SK-N-DZ (cell line): Measurements from ENCODE around the gene MYO10.

Experiments used
- DNase-seq: peaks from one replicate; pipeline ENCODE4 v3.0.0-alpha.2; 2015; ENCODE audit warnings: low spot score

The MYO10 gene

GRCh38 chr5:16916262-16916878 is 19.7 kb downstream of the MYO10 start:
- no peak for DNase-seq

DNA sequence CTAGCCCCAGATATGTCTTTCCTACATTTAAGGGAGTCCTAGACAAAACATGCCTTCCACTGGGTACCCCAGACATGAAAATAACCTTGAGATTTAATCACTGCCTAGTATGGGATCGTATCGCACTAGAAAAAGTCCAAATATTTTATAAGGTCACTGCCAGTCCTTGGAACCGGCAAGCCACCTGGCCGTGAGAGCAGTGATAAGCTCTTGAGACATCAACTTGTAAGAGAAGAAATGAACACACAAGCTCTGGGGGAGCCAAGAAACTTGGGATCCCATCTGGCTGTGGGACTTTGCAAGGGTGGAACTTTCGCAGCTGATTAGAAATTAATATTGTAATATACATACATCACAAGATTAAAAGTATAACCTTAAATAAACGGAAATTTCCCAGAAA is 21.5 kb downstream of the MYO10 start:
- no peak for DNase-seq

DNA sequence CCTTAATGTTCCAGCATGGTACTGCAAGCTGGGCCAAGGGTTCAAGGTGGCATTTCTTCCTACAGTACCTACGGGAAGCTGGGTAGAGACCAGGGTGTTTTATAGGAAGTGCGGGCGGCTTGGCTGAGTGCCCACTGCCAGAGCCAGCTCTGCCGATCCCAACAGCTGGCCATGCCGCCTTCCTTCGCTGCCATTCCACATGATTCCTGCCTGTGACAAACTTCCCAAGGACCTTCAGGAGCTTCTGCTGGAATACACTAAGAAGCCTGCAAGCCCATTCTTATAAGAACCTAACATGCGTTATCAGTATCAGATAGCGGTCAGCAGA is 22.0 kb downstream of the MYO10 start:
- DNase-seq, result no peak

GRCh38 chr5:16913187-16914107 is 22.6 kb downstream of the MYO10 start:
- DNase-seq, result no peak

- no peak for DNase-seq
Observed at GRCh38 chr5:16912080-16912479, 24.0 kb downstream of the MYO10 start.

DNA sequence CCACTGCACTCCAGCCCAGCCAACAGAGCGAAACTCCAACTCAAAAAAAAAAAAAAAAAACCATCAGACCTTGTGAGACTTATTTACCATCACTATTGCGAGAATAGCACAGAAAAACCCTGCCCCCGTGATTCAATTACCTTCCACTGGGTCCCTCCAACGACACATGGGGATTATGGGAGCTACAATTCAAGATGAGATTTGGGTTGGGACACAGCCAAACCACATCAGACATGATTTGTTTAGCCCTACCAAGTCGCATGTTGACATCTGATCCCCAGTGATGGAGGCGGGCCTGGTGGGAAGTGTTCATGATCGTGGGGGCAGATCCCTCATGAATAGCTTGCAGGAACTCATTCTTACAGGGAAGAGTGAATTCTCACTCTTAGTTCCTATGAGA is 26.6 kb downstream of the MYO10 start:
- no peak for DNase-seq

DNA sequence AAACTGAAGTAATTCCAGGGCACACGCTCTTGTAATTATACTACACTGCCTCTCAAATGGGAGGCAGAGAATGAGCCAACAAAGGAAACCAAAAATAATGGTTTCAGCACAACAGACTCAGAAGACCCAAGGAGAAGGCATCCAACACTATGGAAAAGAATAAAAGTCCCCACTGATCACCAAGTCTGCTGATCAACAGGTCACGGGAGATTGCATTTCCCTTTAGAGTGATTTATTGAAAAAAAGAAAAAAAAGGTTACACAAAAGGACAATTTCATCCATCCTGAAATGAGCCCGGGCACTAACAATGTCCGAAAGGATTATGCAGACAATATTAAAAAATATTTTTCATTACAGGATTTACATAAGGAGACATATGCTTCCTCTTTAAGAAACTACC is 28.8 kb downstream of the MYO10 start:
- no peak for DNase-seq

DNA sequence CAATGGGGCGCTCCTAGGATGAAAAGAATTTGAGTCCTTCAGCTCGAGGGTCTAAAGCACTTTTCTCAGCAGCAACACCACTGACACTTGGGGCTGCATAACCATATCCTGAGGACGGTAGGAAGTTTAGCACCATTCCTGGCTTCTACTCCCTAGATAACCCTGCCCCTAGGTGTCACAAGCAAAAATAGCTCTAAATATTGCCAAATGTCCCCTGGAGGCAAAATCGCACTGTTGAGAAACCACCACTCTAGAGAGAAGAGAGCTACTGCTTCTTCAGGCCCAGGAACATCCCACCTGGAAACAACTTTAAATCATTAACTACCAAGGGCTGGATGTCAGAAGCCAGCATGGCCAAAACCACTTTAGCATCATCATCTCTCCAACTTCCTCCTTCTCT is 29.8 kb downstream of the MYO10 start:
- DNase-seq, result no peak

GRCh38 chr5:16903480-16904300 is 32.4 kb downstream of the MYO10 start:
- DNase-seq, result no peak

GRCh38 chr5:16902846-16903245 is 33.2 kb downstream of the MYO10 start:
- DNase-seq, result no peak

DNA sequence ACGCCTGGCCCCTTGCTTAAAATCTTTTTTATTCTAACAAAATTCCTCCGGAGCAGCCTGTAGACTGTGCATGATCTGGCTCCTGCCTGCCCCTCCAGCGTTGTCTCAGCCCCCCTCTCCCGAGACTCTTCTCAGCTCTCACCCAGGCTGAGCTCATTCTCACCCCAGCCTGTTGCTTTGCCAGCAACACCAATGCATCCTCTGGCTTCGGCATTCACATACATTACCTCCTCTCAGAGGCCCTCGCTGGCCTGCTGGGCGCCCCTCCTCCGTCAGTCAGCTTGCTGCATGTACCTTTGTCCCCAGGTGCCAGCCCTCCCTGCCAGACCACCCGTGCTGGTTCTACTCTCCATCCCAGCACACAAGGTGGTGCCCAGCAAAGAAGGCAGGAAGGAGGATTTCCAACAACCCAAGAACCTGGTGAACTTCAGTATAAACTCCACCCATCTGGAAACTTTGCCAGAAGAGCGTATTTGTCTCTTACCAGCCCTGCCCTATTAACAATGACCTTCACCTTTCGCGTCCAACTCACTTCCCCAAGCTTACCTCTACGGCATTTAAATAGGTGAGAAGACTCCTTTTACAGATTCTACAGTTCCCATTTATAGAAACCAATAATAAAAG is 35.0 kb downstream of the MYO10 start:
- DNase-seq, result no peak

- no peak for DNase-seq
Observed at GRCh38 chr5:16899171-16899570, 36.9 kb downstream of the MYO10 start.

- no peak for DNase-seq
Observed at GRCh38 chr5:16897800-16898199, 38.3 kb downstream of the MYO10 start.

DNA sequence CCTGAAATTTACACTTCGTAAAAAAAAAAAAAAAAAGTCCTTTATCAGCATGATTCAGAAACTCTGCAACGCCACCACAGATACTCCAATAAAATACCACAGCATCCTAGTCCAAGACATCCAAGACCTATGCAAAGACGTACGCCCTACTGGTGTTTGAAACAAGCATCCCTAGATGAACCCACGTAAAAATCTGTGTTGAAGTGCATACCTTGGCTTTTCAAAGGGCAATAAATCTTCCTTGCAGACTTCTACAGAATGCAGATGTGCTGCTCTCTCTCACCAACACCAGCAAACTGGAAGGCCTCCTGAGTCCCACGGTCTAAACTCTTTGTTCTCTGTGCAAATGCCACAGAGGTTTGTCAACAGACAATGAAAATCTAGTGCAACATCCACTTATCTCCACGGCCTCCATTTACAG is 38.8 kb downstream of the MYO10 start:
- DNase-seq, result no peak

GRCh38 chr5:16896767-16897166 is 39.3 kb downstream of the MYO10 start:
- DNase-seq, result no peak

GRCh38 chr5:16894236-16895057 is 41.6 kb downstream of the MYO10 start:
- peak; percentile 64 for DNase-seq

DNA sequence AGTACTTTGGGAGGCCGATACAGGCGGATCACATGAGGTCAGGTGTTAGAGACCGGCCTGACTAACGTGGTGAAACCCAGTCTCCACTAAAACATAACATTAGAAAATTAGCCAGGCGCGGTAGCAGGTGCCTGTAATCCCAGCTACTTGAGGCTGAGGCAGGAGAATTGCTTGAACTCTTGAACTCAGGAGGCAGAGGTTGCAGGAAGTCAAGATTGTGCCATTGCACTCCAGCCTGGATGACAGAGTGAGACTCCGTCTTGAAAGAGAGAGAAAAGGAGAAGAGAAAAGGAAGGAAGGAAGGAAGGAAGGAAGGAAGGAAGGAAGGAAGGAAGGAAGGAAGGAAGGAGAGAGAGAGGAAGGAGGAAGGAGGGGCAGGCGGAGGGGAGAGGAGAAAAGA is 45.1 kb downstream of the MYO10 start:
- no peak for DNase-seq

GRCh38 chr5:16889972-16890519 is 46.0 kb downstream of the MYO10 start:
- no peak for DNase-seq

DNA sequence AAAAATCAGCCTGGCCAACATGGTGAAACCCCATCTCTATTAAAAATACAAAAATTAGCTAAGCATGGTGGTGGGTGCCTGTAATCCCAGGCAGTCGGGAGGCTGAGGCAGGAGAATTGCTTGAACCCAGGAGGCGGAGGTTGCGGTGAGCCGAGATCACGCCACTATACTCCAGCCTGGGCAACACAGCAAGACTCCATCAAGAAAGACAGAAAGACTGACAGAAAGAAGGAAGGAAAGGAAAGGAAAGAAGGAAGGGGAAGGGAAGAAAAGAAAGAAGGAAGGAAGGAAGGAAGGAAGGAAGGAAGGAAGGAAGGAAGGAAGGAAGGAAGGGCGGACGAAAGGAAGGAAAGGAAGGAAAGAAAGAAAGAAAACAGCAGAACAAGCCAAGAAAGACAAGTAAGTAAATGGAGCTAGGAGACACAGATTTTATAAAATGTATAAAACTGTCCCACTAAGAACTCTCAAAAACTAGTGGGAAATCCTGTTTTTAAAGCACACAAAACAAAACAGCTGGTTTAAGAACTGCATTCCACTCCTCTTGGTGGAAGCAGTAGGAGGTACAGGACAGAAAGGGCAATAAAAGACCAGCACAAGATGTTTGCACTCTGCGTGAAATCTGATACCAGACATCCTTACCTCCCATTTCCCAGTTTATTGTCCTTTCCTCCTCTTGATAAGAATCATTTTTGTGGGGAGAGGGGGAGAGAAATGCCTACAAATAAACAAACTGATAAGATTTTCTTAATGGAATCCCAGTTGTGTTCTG is 46.7 kb downstream of the MYO10 start:
- no peak for DNase-seq

DNA sequence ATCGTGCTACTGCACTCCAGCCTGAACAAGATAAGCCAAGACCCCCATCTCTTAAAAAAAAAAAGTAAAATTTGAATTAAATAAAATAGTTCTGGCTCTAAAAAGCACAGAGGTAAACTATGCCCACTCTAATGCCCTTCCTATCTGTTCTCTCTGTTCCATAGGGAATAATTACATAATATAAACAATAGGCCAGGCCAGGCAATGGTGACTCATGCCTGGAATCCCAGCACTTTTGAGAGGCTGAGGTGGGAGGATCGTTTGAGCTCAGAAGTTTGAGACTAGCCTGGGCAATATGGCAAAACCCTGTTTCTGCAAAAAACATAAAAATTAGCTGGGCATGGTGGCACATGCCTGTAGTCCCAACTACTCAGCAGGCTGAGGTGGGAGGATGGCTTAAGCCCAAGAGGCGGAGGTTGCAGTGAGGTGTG is 47.4 kb downstream of the MYO10 start:
- DNase-seq, result no peak
